ENCODE measurements around the gene SCARB1.
A peak's percentile ranks its signal among the peaks of the same experiment; 100 is the strongest.

The SCARB1 gene

GRCh38 chr12:124861492-124861891 lies 2.2 kb downstream of the SCARB1 start:
- peak; percentile 64 for DNase-seq (ENCODE audit: low read depth)
- H3K4me3 ChIP-seq (ENCODE audit: control insufficient read depth, low read depth, low read length) = no peak overlapping the region
- no peak for TF ChIP-seq CTCF (conservative IDR thresholded peaks at IDR 0.05; ENCODE audit: control insufficient read depth, insufficient read depth, low read depth, low read length)

GRCh38 chr12:124857921-124858461 lies 5.7 kb downstream of the SCARB1 start:
- no peak overlapping the region for H3K4me3 ChIP-seq (ENCODE audit: control insufficient read depth, low read depth, low read length)
- no peak for TF ChIP-seq CTCF (conservative IDR thresholded peaks at IDR 0.05; ENCODE audit: control insufficient read depth, insufficient read depth, low read depth, low read length)

GRCh38 chr12:124856842-124857178 lies 6.9 kb downstream of the SCARB1 start:
- TF ChIP-seq CTCF (conservative IDR thresholded peaks at IDR 0.05; ENCODE audit: control insufficient read depth, insufficient read depth, low read depth, low read length) = no peak
- no peak for DNase-seq (ENCODE audit: low read depth)
- no peak overlapping the region for H3K4me3 ChIP-seq (ENCODE audit: control insufficient read depth, low read depth, low read length)

More at GRCh38 chr12:124857921-124858461, 5.7 kb downstream of the SCARB1 start:
- DNase-seq (ENCODE audit: low read depth) = no peak

- no peak for DNase-seq (ENCODE audit: low read depth)
- no peak for TF ChIP-seq CTCF (conservative IDR thresholded peaks at IDR 0.05; ENCODE audit: control insufficient read depth, insufficient read depth, low read depth, low read length)
- no peak overlapping the region for H3K4me3 ChIP-seq (ENCODE audit: control insufficient read depth, low read depth, low read length)
Observed at GRCh38 chr12:124856132-124856841, 7.4 kb downstream of the SCARB1 start.

- DNase-seq (ENCODE audit: low read depth) = no peak
- no peak overlapping the region for H3K4me3 ChIP-seq (ENCODE audit: control insufficient read depth, low read depth, low read length)
- TF ChIP-seq CTCF (conservative IDR thresholded peaks at IDR 0.05; ENCODE audit: control insufficient read depth, insufficient read depth, low read depth, low read length) = no peak
Observed at GRCh38 chr12:124855275-124855957, 8.2 kb downstream of the SCARB1 start.

- no peak for DNase-seq (ENCODE audit: low read depth)
- TF ChIP-seq CTCF (conservative IDR thresholded peaks at IDR 0.05; ENCODE audit: control insufficient read depth, insufficient read depth, low read depth, low read length) = no peak
- no peak overlapping the region for H3K4me3 ChIP-seq (ENCODE audit: control insufficient read depth, low read depth, low read length)
Observed at GRCh38 chr12:124854637-124855184, 9.0 kb downstream of the SCARB1 start.

Data from fibroblast of mammary gland (primary cell).